HG02610 (cell line): ENCODE data around the gene CSRP2.

Experiments used
- ATAC-seq: cut with Tn5 transposase; IDR thresholded peaks from one replicate; pipeline ENCODE4 v1.9.1; 2021; ENCODE audit warnings: mild to moderate bottlenecking, moderate library complexity; ENCODE audit not compliant: unreplicated experiment

The CSRP2 gene

DNA sequence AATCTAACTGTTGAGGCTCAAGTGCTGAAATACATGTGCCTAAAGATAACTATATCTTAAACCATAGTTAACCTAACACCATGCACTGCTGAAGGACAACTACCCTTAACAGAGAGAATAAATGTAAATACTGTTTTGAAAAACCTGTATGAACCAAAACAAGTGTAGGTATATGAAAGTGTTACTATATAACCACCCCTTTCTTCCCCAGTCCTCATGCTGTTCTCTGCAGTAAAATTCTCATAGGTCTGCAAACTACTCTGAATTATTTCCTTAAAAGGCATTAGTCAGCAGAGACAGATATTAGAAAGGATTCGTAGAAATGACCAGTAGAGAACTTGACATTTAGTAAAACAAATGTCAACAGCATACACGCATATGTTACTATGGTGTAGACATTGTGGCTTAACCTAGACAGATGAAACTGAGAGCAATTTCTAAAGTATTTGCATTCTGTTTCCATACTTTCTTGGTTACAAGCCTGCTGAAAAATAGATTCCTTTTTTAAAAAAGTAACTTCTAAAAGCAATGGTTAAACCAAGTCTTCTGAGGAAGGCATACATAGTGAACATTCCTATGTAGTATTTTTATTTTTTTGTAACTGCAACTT, 13.9 kb downstream of the CSRP2 start:
- peak; percentile 76 for ATAC-seq

DNA sequence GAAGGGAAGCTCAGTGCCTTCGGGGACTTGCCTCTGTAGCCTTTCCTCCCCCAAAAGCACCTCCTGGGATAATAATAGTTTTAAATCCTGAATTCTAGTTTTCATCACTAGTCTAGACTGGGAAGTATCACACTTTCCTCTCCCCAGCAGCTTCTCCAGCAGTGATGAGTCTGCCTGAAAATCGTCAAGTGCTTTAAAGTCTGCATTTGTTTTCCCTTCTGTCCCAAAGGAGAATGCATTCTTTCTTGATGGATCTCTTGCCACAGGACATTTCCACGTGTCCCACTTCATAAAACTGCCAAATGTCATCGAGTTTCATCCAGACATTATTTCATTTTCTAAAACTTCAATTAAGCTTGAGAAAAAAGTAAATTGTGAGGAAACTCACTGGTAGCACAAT, 15.0 kb downstream of the CSRP2 start:
- ATAC-seq: no peak

DNA sequence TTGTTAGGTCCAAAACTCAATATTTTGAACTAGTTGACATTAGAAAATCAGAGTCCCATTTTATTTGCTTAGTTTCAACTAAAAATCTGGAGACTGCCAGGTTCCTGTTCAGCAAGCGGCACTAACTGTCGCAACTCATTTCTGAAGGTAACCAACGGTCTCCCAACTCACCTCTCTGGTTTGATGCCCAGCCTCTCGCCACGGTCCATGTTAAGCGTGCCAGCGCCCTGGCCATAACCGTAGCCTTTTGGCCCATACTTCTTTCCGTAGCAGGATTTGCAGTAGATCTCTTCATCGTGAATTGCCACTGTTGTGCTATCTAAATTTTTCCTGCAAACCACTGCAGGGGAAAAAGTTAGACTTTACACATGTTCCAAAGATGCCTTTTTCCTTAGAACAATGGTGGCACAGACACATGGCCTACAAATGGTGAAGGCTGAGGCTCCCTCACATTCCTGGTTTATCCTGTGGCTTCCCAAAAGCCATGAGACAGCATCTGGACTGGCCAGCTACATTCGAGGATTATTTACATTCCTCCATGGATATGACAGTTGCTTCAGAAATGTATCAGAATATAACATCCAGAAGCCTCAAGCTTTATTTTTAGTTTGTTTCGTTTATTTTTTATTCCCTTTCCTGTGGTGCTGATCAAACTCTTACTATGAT, 15.7 kb downstream of the CSRP2 start:
- no peak for ATAC-seq

DNA sequence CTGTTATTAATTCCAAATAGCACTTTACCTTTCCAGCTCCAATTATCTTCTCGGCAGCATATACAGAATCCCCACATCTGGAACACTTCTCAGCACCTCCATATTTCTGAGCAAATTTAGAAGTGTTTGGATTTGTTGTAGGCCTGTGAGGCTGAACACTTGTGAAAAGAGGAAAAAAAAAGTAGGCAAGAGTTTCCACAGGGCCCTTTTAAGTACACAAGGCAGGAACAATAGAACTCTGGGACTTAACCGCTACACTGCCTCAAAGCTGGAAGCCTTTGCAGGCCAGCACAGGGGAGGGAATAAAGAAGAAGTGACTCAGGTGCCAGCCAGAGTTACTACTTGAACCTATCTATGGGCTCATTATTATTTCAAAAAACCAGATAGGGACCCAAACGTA, 18.6 kb downstream of the CSRP2 start:
- ATAC-seq: no peak

DNA sequence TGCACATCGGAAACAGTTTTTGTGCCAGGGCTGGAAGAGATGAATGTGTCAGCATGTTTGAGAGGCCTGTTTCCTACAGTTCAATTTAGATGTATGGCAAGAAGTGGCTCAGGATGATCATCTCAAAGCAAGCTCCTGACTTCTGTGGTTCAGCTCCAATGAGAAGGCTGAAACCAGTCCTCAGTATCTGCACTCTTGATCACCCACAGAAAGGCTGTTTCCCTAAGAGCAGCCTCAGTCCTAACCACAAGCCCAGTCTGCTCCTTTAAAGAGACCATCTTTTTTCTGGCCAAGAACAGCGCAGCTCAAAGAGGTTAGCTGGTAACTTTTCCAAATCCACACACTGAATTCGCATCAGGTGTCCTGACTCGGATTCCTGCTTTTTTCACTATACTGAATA, 19.2 kb downstream of the CSRP2 start:
- peak; percentile 51 for ATAC-seq

DNA sequence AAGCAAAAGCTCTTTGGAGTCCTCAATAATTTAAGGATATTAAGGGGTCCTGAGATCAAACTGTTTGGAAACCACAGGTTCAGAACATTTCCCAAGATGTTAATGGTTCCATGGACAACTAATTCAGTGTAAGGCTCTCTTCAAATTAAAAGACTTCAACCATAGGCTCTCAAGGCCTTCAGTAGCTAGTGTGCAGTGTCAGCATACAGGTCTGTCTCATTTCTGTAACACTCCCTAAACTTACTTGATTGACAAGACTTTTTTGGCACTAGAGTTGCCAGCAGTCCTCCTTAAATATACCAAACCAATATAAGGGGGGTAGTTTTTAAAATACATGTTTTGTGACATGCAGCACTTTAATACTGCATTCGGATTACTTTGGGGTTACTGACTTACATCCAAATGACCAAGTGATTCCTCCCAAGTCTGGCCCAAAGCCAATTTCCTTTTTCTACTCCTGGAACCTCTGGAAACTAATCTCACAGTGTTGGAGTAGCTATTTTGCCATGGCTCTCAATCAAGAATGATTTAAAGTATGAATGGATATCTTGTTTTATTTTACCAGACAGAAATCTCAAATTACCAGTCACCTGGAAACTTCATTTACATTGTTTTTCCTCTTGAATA, 22.7 kb downstream of the CSRP2 start:
- ATAC-seq: no peak

DNA sequence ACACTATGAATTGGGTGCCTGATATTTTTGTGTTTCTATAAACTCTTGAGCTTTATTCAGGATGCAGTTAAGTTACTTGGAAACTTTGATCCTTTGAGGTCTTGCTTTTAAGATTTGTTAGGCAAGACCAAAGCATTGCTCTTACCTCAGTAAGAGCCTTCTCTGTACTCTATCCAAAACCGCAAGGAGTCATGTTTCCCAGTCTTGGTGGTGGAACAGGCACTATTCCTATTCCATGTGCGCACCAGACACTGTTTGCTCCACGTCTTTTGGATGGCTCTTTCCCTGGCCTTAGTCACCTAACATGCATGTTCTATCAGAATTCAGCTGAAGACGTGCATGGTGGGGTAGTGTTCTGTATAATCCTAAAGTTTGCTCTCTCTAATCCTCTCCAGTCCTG, 23.5 kb downstream of the CSRP2 start:
- ATAC-seq: no peak

DNA sequence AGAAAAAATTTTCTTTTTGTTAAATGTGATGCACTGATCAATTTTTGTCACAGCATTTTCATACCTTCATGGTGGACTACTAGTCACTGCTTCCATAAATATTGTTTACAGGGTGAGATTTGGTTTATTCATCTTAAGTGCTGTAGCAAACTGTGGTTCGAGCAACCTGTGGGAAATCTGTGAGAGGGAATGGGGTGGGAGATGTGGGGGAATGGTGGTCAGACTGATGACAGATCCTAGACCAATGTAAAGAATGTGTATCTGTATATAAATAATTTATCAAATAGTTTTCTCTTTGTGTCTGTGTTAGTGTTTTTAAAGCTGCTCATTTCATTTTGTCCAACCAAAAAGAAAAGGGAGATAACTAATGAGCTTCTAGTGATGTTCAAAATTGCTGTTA, 26.7 kb downstream of the CSRP2 start:
- ATAC-seq: no peak

DNA sequence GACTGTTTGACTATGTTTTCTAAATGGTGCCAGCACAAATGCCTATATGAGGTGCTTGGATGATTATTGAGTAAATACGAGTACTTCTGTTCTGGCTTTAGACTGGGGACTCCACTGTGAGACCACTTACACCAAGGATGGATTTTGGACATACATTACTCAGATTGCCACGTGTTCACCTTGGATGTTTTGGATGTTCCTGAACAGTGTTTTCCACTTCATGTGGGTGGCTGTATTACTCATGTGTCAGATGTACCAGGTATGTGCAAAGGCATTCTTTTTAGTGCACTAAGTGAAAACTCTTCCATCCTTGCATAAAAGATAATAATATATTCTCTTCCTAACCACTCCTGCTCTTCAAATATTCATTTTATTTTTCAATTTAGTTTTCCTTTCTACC, 30.7 kb downstream of the CSRP2 start:
- no peak for ATAC-seq

DNA sequence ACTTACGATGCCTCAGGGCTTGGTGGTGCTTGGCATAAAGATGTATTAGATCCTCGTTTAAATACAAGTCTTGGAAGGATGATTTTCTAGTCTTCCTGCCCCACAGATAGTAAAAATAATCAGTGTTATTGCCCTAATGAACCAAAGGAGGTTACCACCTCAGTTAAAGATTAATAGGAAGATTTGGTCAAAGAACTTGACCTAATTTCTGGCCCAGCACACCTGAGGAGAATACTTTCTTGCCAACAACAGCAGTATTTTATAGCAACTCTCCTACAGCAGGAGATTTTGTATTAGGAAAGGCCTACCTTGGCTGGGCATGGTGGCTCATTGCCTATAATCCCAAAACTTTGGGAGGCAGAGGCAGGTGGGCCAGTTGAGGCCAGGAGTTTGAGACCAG, 31.6 kb downstream of the CSRP2 start:
- no peak for ATAC-seq

DNA sequence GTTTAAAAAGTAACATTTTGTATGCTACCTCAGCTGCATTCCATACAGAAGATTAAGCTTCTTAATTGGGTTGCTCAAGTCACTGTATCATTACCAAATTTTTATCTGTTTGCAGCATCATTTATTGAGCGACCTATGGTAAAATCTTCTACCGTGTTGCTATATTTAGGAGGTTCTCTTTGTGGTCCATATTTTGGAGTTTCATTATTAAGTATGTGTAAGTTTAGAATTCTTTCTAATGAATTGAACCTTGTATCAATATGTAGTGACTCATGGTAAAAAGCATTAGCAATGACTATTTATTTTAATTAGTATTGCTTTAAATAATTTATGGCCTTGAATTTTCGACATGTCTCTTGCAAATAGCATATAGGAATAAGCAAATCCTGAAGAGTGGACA, 42.2 kb downstream of the CSRP2 start:
- ATAC-seq: no peak

DNA sequence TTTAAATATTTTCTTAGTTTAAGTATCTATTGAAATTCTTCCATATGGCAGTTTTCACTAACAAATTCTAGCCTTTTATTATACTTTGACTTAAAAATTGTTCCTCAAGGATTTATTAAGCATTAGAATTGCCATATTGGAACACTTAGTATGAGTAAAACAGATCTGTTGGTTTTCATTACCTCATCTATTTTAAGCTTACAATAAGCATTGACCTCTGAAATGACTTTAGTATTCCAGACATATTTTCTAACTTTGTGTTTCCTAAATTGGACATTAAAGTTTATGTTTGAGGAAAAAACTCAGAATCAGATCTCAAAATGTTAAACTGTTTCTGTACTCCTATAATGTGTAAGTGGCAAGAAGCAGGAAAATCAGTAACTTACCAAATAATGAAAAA, 48.4 kb downstream of the CSRP2 start:
- no peak for ATAC-seq

DNA sequence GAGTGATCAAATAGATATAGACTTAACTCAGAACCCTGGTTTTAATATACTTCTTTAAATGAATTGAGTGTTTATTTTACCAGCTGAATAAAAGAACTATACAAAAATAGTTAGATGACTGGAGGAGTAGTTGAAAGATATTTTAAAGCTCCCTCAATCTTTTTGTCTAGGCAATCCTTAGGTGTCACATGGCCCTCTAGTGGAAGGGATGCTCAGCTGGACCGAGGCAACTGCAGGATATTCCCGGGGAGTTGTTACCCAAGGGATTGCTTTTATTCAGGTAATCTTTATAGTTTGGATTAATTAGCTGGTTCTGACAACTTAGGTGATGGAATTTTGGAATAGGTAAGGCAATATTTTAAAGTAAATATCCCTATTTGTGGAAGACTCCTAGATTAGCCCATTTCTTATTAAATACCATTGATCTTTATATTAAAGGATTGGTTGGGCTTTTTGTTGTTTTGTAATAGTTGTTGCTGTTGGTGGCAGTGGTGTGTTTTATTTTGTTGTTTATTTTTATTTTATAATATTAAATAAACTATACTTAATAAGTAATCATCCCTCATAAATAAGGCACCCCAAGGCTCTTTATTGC, 57.8 kb downstream of the CSRP2 start:
- ATAC-seq: no peak

DNA sequence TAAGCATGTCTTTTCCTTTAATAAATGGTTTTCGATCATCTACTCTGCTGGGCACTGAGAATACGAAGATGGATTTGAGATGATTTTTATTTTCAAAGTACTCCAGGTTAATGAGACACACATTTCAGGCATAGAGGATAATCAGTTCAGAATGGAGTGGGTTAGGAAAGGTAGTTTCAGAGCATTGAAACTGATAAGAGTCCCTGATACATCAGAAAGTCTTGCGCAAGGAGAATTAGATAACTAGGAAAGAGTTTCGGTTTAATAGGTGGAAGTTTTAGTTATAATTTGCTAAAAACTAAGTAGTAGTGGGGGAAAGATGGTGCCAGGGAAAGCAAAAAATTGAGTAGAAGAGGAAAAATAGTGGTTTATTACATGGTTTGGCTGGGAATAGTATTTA, 64.8 kb downstream of the CSRP2 start:
- ATAC-seq: no peak

DNA sequence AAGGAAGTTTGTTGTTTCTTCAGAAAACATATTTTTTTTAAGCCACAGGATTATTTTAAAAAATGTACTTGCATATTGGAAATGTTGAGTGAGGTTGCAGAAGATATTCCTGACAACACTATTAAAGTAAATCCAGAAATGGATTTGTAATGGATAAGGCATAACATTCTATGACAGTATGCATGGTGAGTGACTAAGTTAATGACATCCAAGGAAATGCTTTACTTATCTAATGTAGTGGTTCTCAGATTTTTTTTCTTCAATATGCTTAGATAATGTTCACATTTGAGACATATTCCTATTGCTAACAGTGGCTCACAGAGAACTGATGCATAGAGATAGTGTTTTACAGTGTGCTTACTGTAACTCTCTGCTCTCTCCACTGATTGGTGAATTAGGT, 65.6 kb downstream of the CSRP2 start:
- ATAC-seq: no peak

DNA sequence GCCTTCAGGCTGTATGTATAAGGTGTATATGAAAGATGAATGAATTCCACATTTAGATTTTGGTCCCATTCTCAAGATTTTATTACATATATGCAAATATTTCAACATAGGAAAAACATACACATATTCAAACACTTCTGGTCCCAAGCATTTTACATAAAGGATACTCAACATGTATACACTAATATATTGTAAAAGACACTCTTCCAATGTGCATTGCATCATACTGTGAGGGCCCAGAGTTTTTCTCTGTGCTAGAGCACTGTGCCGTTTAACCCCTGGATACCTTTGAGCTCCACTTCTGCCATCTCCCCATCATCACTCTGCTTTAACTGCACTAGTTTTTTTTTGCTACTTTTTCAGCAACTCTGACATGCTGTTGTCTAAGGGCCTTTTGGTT, 66.8 kb downstream of the CSRP2 start:
- ATAC-seq: no peak

DNA sequence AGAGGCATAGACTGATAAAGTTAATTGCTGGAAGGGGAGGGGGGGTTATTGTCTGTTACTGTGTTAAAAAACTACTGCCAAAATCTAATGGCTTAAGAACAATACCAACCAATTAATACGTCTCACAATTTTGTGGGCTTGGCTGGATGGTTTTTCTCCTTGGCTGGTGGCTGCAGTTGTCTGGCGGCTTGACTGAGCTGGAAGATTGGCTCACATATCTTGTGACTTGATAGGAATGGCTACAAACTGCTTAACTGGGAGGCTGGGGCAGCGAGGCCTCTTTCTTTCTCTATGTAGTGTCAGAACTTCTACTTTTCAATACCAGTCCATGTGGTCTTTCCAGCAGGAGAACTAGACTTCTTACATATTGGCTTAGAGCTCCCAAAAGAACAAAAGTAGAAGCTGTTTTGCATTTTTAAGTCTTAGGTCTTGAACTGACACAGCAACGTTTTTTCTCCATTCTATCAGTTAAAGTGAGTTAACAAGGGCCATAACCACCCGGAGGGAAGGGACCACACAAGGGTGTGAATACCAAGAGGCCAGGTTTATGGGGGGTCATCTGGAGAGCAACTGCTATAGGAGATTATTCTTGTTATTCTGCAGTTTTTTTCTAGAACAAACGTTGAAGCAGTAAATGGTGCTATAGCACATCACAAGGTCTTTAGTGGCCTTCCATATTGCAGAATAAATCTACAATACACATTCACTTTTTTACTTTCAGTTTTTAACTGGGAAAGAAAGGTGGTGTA, 68.0 kb downstream of the CSRP2 start:
- no peak for ATAC-seq
